Nephron progenitor cell (in vitro differentiated cells): ENCODE measurements around the gene ERBB4.
A peak's percentile ranks its signal among the peaks of the same experiment; 100 is the strongest.
"Not testable (repeated sequence)": the region's sequence is repeated elsewhere in the genome, so short reads cannot be mapped to it uniquely, and the experiment has no call there.

Source experiments
- DNase-seq: peaks from one replicate; pipeline ENCODE4 v3.0.0; 2021
- H3K27ac Mint-ChIP-seq: 2 replicates; pipeline ENCODE4 v1.8.0; 2021; ENCODE audit warnings: mild to moderate bottlenecking, moderate library complexity, mixed read lengths
- H3K27me3 Mint-ChIP-seq: 2 replicates; pipeline ENCODE4 v1.8.0; 2021; ENCODE audit warnings: mild to moderate bottlenecking, low read depth, mixed read lengths; ENCODE audit not compliant: poor library complexity
- H3K36me3 Mint-ChIP-seq: 2 replicates; pipeline ENCODE4 v1.8.0; 2021; ENCODE audit warnings: low read depth, mixed read lengths
- H3K4me1 Mint-ChIP-seq: 2 replicates; pipeline ENCODE4 v1.8.0; 2021; ENCODE audit warnings: mixed read lengths
- H3K4me3 Mint-ChIP-seq: 2 replicates; pipeline ENCODE4 v1.8.0; 2021; ENCODE audit warnings: mild to moderate bottlenecking, moderate library complexity, mixed read lengths
- H3K9me3 Mint-ChIP-seq: 2 replicates; pipeline ENCODE4 v1.8.0; 2021; ENCODE audit warnings: mild to moderate bottlenecking, moderate library complexity, mixed read lengths
- TF ChIP-seq, protein P1 (sequence below): fragments of 200-600 bp; sonication (generic); IDR thresholded peaks from 2 replicates; pipeline ENCODE4 v1.5.0; 2021; ENCODE audit warnings: antibody characterized with exemption

The ERBB4 gene

DNA sequence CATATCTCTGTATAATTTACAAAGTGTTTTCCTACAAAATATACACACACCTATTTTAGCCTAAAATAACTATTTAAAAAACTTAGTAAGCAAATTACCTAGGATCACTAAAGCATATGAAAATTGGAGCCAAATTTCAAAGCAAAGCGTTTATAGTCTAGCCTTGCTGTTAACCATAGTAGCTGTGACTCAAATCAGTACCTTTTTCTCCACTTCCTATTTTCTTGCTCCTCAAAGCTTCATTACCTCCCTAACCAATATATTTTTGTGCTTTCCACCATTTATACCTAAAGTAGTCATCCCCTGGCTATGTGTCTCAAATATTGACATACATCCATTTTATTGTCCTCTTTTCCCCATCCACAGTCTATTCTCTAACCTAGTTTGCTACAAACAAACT, 73.1 kb downstream of the ERBB4 start:
- Mint-ChIP-seq H3K4me1 (no peaks in the 10 kb centered on the region), H3K36me3 (no peaks in the 10 kb centered on the region), H3K4me3 (no peak overlapping the region), H3K27ac (no peak overlapping the region), H3K9me3 (peaks cover 8% of the 10 kb centered on the region), H3K27me3 (peaks cover 8% of the 10 kb centered on the region)
- TF ChIP-seq, protein P1, sequence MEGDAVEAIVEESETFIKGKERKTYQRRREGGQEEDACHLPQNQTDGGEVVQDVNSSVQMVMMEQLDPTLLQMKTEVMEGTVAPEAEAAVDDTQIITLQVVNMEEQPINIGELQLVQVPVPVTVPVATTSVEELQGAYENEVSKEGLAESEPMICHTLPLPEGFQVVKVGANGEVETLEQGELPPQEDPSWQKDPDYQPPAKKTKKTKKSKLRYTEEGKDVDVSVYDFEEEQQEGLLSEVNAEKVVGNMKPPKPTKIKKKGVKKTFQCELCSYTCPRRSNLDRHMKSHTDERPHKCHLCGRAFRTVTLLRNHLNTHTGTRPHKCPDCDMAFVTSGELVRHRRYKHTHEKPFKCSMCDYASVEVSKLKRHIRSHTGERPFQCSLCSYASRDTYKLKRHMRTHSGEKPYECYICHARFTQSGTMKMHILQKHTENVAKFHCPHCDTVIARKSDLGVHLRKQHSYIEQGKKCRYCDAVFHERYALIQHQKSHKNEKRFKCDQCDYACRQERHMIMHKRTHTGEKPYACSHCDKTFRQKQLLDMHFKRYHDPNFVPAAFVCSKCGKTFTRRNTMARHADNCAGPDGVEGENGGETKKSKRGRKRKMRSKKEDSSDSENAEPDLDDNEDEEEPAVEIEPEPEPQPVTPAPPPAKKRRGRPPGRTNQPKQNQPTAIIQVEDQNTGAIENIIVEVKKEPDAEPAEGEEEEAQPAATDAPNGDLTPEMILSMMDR: no peak
- DNase-seq: no peak

DNA sequence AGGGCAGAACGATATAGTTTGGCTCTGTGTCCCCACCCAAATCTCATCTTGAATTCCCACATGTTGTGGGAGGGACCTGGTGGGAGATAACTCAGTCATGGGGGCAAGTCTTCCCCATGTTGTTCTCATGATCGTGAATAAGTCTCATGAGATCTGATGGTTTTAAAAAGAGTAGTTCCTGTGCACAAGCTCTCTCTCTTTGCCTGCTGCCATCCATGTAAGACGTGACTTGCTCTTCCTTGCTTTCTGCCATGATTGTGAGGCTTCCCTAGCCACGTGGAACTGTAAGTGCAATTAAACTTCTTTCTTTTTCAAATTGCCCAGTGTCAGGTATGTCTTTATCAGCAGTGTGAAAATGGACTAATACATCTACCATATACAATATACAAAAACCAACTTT, 76.9 kb downstream of the ERBB4 start:
- H3K27me3 Mint-ChIP-seq, DNase-seq, H3K27ac Mint-ChIP-seq, H3K4me1 Mint-ChIP-seq, H3K4me3 Mint-ChIP-seq, H3K9me3 Mint-ChIP-seq, H3K36me3 Mint-ChIP-seq: not testable (repeated sequence)

DNA sequence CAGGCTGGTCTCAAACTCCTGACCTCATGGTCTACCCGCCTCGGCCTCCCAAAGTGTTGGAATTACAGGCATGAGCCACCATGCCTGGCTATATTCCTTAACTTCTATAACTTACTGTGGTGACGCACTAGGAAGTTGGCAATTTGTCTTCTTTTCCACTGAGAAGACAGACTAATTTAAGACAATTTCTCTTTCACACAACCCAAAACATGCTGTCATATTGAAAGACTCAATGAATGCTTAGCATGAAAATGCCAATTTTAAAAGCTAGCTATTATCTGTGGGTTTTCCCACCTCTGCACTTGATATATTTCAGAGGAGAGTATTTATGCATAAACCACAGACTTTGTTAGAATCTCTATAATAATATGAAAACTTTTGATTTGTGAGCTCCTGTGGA, 84.5 kb downstream of the ERBB4 start:
- no peaks in the 10 kb centered on the region for H3K9me3 Mint-ChIP-seq
- no peak overlapping the region for H3K27ac Mint-ChIP-seq
- no peak overlapping the region for H3K4me3 Mint-ChIP-seq
- H3K4me1 Mint-ChIP-seq: peaks cover 6% of the 10 kb centered on the region
- no peaks in the 10 kb centered on the region for H3K36me3 Mint-ChIP-seq
- H3K27me3 Mint-ChIP-seq: no peaks in the 10 kb centered on the region
- TF ChIP-seq, protein P1: no peak
- no peak for DNase-seq

DNA sequence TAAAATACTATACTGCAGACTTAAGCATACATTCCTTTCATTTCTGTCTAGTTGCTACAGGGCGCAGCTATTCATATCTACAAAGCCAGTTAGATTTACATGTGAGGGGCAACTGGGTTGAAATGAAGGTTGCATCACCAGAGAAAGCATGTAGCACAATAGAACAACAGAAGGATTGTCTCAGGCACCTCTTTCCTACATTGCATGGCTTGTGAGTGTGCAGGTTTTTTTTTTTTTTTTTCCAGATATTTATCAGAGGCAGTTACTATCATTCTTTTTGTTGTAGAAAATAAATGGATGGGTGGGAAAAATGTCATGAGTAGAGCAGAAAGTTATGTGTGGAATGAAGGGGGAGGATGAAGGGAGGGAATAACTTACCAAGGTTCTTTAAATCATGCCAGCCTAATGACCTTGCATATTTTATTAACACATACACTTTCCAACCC, 86.8 kb downstream of the ERBB4 start:
- H3K9me3 Mint-ChIP-seq: no peaks in the 10 kb centered on the region
- TF ChIP-seq, protein P1: no peak
- peaks cover 6% of the 10 kb centered on the region for H3K4me1 Mint-ChIP-seq
- no peak for DNase-seq
- H3K4me3 Mint-ChIP-seq: no peak overlapping the region
- H3K36me3 Mint-ChIP-seq: no peaks in the 10 kb centered on the region
- peak overlapping the region; percentile 30 for H3K27ac Mint-ChIP-seq
- H3K27me3 Mint-ChIP-seq: no peaks in the 10 kb centered on the region

DNA sequence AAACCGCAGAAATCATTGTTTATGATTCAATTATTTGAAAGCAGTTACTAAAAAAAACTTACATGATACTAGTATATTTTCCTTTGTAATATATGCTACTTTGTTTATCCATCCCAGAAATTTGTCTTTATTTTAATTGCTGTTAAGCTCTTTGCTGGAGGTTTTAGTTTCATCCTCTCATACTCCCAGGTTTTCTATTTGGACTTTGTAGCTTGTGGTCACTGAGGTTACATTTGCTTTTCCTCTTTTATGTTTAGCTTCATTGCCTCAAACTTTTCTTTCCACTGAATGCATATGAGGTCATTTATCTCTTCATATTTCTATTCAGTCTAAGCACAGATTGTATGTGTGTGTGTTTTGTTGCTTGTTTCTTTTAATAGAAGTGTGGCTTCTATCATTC, 89.9 kb downstream of the ERBB4 start:
- no peaks in the 10 kb centered on the region for H3K9me3 Mint-ChIP-seq
- H3K4me3 Mint-ChIP-seq: no peak overlapping the region
- DNase-seq: no peak

DNA sequence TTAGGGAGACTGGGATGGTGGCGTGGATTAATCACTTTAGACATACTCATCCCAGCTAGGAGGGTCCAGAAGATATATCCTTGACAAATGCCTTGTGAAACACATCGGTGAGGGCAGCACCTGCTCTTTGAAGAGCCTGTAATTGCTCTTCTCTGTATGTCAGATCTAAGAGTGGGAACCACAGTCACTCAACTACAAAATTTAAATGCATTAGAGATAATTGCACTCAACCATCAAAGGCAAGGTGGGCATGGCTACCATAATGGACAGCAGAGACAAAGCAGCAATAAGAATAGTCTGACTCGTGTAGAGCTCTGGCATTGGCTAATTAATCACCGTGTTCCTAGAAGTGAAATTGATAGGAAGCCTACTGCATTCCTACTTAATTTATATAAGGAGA, 96.8 kb downstream of the ERBB4 start:
- peaks cover 2% of the 10 kb centered on the region for H3K27me3 Mint-ChIP-seq
- TF ChIP-seq, protein P1: no peak
- H3K36me3 Mint-ChIP-seq: peaks cover 5% of the 10 kb centered on the region
- H3K4me3 Mint-ChIP-seq: no peak overlapping the region
- no peak overlapping the region for H3K27ac Mint-ChIP-seq
- DNase-seq: no peak
- no peaks in the 10 kb centered on the region for H3K4me1 Mint-ChIP-seq
- H3K9me3 Mint-ChIP-seq: peaks cover 15% of the 10 kb centered on the region

More for the DNA sequence above, 89.9 kb downstream of the ERBB4 start:
- no peaks in the 10 kb centered on the region for H3K27me3 Mint-ChIP-seq
- H3K36me3 Mint-ChIP-seq: no peaks in the 10 kb centered on the region
- no peak overlapping the region for H3K27ac Mint-ChIP-seq
- TF ChIP-seq, protein P1: no peak
- H3K4me1 Mint-ChIP-seq: peaks cover 6% of the 10 kb centered on the region
